Right lobe of liver (tissue), 6 donors: ENCODE measurements around the gene CLINT1. TPM values are rescaled to one million over a fixed set of nuclear protein-coding genes. Genes with fewer than 3 reads are reported as not detected.

ENCODE experiments used
- ATAC-seq, 4 donors: fragments of 200-7000 bp; cut with Tn5 transposase; one replicate each; pipeline ENCODE4 v1.9.1; 2020; ENCODE audit warnings: mild to moderate bottlenecking in 4 of 4, moderate library complexity in 4 of 4
- DNase-seq, 3 donors: peaks; one replicate each; pipeline ENCODE4 v3.0.0-alpha.2; 2020
- H3K27ac ChIP-seq, 3 donors: fragments of 200-600 bp; one replicate each; pipeline ENCODE4 v1.8.0; 2022
- H3K27me3 ChIP-seq, 2 donors: fragments of 200-600 bp; one replicate each; pipeline ENCODE4 v1.8.0; 2022
- H3K36me3 ChIP-seq, 4 donors: fragments of 200-600 bp; sonication (generic) in 1 of 4; one replicate each; pipeline versions ENCODE4 v1.5.1 to v1.8.0; 2017 to 2022; ENCODE audit warnings: control low read depth in 1 of 4
- H3K4me1 ChIP-seq, 4 donors: fragments of 200-600 bp; sonication (generic) in 1 of 4; one replicate each; pipeline versions ENCODE4 v1.5.1 to v1.8.0; 2017 to 2022; ENCODE audit warnings: control low read depth in 1 of 4
- H3K4me3 ChIP-seq, 3 donors: fragments of 200-600 bp; one replicate each; pipeline ENCODE4 v1.8.0; 2022
- H3K9me3 ChIP-seq, 4 donors: fragments of 200-600 bp; sonication (generic) in 1 of 4; one replicate each; pipeline versions ENCODE4 v1.5.1 to v1.8.0; 2017 to 2022; ENCODE audit warnings: control low read depth in 1 of 4
- POLR2A ChIP-seq: fragments of 450-650 bp; IDR thresholded peaks from one replicate; pipeline ENCODE4 v1.6.1; 2017; ENCODE audit warnings: antibody characterized with exemption, mild to moderate bottlenecking
- WGBS: methylation state at CpG from one replicate; pipeline ENCODE4 v1.1.6; 2018; ENCODE audit warnings: low coverage, low lambda C conversion rate; ENCODE audit not compliant: insufficient coverage; ENCODE audit errors: missing lambda C conversion rate; 5-methylcytosine and 5-hydroxymethylcytosine counted together
- intact Hi-C, 2 donors: fragments of 100-400 bp; cut with DNase I; formaldehyde crosslinking; loops; one replicate each; pipeline versions ENCODE4 v1.11.2 to v1.14.1; 2022
- total RNA-seq, 6 experiments: library from RNA; depleted of rRNA in 2 of 6; stranded (reverse); fragments of >200 nt in 2 of 6; fragmentation: NEBNext Ultra II Directional in 3 of 6; extraction: Animal tissue kit (Norgen Biotek cat#: 25700) in 3 of 6; gene quantifications; one replicate each; pipeline versions ENCODE4 v1.1.0 to v1.2.4, GENCODE V29; 2016 to 2023
- TF ChIP-seq, protein P1 (sequence below), 4 donors: fragments of 200-600 bp in 3 of 4; fragments of 450-650 bp in 1 of 4; IDR thresholded peaks; one replicate each; pipeline versions ENCODE4 v1.5.1 to v1.8.0; 2016 to 2022; ENCODE audit warnings: antibody characterized with exemption in 4 of 4, mild to moderate bottlenecking in 2 of 4
- donor health status: DM: no; HTN: yes; CAD: no.
- donor health status: DM: no; HTN: no; CAD: no.
- donor health status: DM: no; HTN: no; CAD: no.
- donor health status: DM: no; HTN: yes; CAD: no.
- donor health status: DM: no; HTN: yes; CAD: no.

Gene CLINT1
- total RNA-seq, 6 experiments from 2014 or later = 49.2 to 62.2 (median 51.8) TPM

DNA sequence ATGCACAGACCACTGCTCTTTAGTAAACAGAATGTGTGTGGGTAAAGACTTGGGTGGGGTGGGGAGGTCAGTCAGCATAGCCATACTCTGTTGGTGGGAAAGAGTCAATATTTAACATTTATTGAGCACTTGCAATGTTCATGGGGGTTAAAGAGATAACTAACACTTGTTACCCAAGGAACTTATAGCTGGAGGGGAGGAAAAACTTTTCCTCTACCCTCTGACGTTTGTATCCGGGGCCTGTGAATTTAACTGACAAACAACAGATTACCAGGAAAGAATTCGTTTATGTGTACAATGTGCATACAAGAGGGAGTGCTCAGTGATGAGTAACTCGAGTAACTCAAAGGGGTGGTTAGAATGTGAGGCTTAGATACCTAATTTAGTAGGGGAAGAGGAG lies 6.8 kb upstream of the CLINT1 start:
- Histone ChIP-seq H3K9me3 (no peaks in the 10 kb centered on the region), H3K36me3 (no peaks in the 10 kb centered on the region), H3K27ac (no peak overlapping the region), H3K4me1 (peaks cover 0 to 16% (median 5%) of the 10 kb centered on the region in 4 donors), H3K27me3 (no peaks in the 10 kb centered on the region), H3K4me3 (no peak overlapping the region)
- DNase-seq (no peak), ATAC-seq (no peak)
- WGBS = 57% methylated on average over 4 of the region's 4 CpGs
- intact Hi-C loops = no loop called here
- no peak for TF ChIP-seq POLR2A
- TF ChIP-seq, protein P1, sequence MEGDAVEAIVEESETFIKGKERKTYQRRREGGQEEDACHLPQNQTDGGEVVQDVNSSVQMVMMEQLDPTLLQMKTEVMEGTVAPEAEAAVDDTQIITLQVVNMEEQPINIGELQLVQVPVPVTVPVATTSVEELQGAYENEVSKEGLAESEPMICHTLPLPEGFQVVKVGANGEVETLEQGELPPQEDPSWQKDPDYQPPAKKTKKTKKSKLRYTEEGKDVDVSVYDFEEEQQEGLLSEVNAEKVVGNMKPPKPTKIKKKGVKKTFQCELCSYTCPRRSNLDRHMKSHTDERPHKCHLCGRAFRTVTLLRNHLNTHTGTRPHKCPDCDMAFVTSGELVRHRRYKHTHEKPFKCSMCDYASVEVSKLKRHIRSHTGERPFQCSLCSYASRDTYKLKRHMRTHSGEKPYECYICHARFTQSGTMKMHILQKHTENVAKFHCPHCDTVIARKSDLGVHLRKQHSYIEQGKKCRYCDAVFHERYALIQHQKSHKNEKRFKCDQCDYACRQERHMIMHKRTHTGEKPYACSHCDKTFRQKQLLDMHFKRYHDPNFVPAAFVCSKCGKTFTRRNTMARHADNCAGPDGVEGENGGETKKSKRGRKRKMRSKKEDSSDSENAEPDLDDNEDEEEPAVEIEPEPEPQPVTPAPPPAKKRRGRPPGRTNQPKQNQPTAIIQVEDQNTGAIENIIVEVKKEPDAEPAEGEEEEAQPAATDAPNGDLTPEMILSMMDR (IDR thresholded peaks at IDR 0.05) = no peak

DNA sequence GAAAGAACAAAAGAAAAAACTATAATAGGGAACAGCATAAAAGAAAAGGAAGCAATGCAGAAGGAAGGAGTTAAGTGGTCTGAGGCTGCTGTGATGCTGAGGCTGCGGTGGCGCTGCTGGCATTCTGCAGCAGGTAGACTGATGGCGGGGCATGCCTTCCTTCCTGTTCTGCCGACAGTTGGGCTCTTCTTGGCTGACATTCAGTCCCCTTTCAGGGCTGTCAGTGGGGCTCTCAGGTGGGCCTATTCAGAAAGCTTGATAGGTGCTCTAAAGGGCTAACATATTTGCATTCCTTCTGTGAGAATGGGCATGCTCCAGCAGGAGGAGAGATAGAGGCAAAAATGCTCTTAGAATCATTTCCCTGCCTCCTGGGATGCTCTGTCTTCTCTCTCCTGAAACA lies 5.1 kb upstream of the CLINT1 start:
- TF ChIP-seq, protein P1 (IDR thresholded peaks at IDR 0.05) = no peak
- no peak for TF ChIP-seq POLR2A
- intact Hi-C loops = no loop called here
- DNase-seq = no peak

DNA sequence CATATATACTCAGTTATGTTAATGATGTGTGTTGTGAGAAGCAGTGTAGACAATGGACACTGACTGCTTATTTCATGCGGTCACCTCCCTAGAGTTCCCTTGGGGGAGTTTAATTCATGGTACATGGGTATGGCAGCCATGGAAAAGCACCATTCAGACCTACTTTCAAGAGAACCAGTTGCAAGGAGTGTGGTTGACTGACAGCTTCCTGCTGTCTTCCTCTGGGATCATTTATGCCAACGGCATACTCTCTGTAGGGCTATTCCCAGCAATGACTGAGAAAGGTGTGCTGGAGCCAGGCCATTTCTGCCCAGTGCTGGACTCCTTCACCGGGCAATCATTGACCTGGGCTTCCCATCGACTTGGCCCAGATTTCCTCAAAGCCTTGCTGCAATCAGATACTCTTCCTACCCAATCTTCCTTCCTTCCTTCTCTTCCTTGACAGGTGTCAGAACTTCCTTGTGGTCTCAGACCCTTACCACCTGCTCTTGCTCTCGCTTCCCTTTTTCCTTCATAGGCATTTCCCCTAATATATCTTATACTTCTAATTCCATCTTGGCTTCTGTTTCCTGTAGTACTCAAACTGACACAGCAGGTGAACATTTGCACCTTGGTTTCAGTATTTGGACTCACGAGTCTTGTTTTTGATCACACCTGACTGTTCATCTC lies 3.4 kb upstream of the CLINT1 start:
- ATAC-seq = peak in 1 of 4 donors; percentile 7
- no peaks in the 10 kb centered on the region for H3K9me3 ChIP-seq
- H3K4me1 ChIP-seq = peaks cover 0 to 28% (median 5%) of the 10 kb centered on the region in 4 donors
- TF ChIP-seq, protein P1 (IDR thresholded peaks at IDR 0.05) = no peak
- no peak for TF ChIP-seq POLR2A
- H3K36me3 ChIP-seq = no peaks in the 10 kb centered on the region
- H3K4me3 ChIP-seq = no peak overlapping the region
- H3K27me3 ChIP-seq = no peaks in the 10 kb centered on the region
- H3K27ac ChIP-seq = peak overlapping the region in 2 of 3 donors; percentile 45 to 61
- 47% methylated on average over 6 of the region's 6 CpGs for WGBS
- intact Hi-C loops = no loop called here
- DNase-seq = no peak

More for the DNA sequence above, 5.1 kb upstream of the CLINT1 start:
- Histone ChIP-seq H3K4me1 (peaks cover 0 to 21% (median 5%) of the 10 kb centered on the region in 4 donors), H3K36me3 (no peaks in the 10 kb centered on the region), H3K27ac (no peak overlapping the region), H3K27me3 (no peaks in the 10 kb centered on the region), H3K4me3 (no peak overlapping the region), H3K9me3 (no peaks in the 10 kb centered on the region)
- 83% methylated on average over 2 of the region's 4 CpGs for WGBS
- no peak for ATAC-seq

- Histone ChIP-seq H3K4me1 (peaks cover 0 to 38% (median 11%) of the 10 kb centered on the region in 4 donors), H3K27ac (peak overlapping the region in 2 of 3 donors; percentile 51 to 61), H3K9me3 (no peaks in the 10 kb centered on the region), H3K36me3 (no peaks in the 10 kb centered on the region), H3K4me3 (no peak overlapping the region), H3K27me3 (no peaks in the 10 kb centered on the region)
- intact Hi-C loops = no loop called here
- DNase-seq = peak; percentile 37 to 80 (median 78)
- no peak for TF ChIP-seq POLR2A
- TF ChIP-seq, protein P1 (IDR thresholded peaks at IDR 0.05) = no peak
- ATAC-seq = peak; percentile 57 to 77 (median 75)
- 32% methylated on average over 8 of the region's 8 CpGs for WGBS
Observed at GRCh38 chr5:157860898-157861890, 2.2 kb upstream of the CLINT1 start.
